ENCODE results near the gene CLCN7. TPM values are rescaled to one million over a fixed set of nuclear protein-coding genes. Genes with fewer than 3 reads are reported as not detected.

The CLCN7 gene
- total and polyA plus RNA-seq, 11 donors: 30.3 to 70.8 (median 33.6) TPM

DNA sequence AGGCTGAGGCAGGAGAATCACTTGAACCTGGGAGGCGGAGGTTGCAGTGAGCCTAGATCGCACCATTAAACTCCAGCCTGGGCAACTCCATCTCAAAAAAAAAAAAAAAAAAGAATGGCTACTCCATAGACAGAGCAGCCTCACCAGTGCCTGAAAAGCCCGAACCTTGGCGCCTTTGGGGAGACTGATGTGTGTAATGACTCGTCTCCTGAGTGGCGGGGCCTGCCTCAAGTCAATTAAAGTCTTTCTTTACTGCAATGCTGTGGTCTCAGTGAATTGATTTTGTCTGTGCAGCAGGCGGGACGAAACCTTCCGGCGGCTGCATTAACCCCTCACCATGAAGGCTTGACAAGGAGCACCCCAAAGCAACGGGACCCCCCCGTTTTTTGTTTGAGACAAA, 50.8 kb downstream of the CLCN7 start:
- ATAC-seq: no peak
- intact Hi-C loops (cut with DNase I): loop anchor here in 2 of 10 donors (5.0 to 10.0 kb wide), 5 partner anchors 48 to 283 kb away; partner anchors contain the start of genes CRAMP1 (in 1 of the 2), IFT140 (in 1 of the 2), MAPK8IP3 (in 1 of the 2) and TELO2 (in 1 of the 2)
- H3K4me3 ChIP-seq: no peak overlapping the region

DNA sequence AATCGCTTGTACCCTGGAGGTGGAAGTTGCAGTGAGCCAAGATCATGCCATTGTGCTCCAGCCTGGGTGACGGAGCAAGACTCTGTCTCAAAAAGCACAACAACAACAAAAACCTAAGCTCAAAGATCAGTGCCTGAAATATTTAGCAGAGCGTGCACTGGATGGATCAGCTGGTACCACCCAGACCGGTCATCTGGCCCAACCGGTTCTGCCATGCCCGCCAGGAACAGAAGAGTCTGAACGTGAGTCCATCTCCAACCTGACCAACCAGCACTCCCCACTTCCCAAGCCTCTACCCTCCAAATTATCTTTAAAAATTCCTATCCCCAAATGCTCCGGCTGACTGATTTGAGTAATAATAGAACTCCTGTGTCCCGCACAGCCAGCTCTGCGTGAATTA, 52.8 kb downstream of the CLCN7 start:
- no peaks in the 10 kb centered on the region for H3K9me3 ChIP-seq
- 86 to 96% (median 88%) methylated on average over 10 of the region's 10 CpGs for WGBS, 4 donors
- peaks cover 0 to 4% (median 0%) of the 10 kb centered on the region in 9 donors for H3K36me3 ChIP-seq
- DNase-seq: no peak
- no peak for ATAC-seq
- H3K4me1 ChIP-seq: peaks cover 4 to 26% (median 18%) of the 10 kb centered on the region in 12 donors
- intact Hi-C loops (cut with DNase I): loop anchor here in 2 of 10 donors (5.0 to 10.0 kb wide), 5 partner anchors 50 to 285 kb away; partner anchors contain the start of genes CRAMP1 (in 1 of the 2), IFT140 (in 1 of the 2), MAPK8IP3 (in 1 of the 2) and TELO2 (in 1 of the 2)
- no peak overlapping the region for H3K4me3 ChIP-seq
- TF ChIP-seq, protein P1, sequence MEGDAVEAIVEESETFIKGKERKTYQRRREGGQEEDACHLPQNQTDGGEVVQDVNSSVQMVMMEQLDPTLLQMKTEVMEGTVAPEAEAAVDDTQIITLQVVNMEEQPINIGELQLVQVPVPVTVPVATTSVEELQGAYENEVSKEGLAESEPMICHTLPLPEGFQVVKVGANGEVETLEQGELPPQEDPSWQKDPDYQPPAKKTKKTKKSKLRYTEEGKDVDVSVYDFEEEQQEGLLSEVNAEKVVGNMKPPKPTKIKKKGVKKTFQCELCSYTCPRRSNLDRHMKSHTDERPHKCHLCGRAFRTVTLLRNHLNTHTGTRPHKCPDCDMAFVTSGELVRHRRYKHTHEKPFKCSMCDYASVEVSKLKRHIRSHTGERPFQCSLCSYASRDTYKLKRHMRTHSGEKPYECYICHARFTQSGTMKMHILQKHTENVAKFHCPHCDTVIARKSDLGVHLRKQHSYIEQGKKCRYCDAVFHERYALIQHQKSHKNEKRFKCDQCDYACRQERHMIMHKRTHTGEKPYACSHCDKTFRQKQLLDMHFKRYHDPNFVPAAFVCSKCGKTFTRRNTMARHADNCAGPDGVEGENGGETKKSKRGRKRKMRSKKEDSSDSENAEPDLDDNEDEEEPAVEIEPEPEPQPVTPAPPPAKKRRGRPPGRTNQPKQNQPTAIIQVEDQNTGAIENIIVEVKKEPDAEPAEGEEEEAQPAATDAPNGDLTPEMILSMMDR (IDR thresholded peaks at IDR 0.05): no peak
- no peak for TF ChIP-seq POLR2A (IDR thresholded peaks at IDR 0.05)
- H3K27me3 ChIP-seq: no peaks in the 10 kb centered on the region
- peak overlapping the region in 7 of 12 donors; percentile 95 to 98 (median 98) for H3K27ac ChIP-seq

More for the DNA sequence above, 50.8 kb downstream of the CLCN7 start:
- no peak for DNase-seq
- Histone ChIP-seq H3K36me3 (no peaks in the 10 kb centered on the region), H3K4me1 (peaks cover 4 to 27% (median 17%) of the 10 kb centered on the region in 12 donors), H3K9me3 (no peaks in the 10 kb centered on the region), H3K27me3 (no peaks in the 10 kb centered on the region), H3K27ac (no peak overlapping the region)
- TF ChIP-seq, protein P1 (IDR thresholded peaks at IDR 0.05): no peak
- no peak for TF ChIP-seq POLR2A (IDR thresholded peaks at IDR 0.05)
- WGBS, 4 donors: 90 to 95% (median 93%) methylated on average over 12 of the region's 12 CpGs

DNA sequence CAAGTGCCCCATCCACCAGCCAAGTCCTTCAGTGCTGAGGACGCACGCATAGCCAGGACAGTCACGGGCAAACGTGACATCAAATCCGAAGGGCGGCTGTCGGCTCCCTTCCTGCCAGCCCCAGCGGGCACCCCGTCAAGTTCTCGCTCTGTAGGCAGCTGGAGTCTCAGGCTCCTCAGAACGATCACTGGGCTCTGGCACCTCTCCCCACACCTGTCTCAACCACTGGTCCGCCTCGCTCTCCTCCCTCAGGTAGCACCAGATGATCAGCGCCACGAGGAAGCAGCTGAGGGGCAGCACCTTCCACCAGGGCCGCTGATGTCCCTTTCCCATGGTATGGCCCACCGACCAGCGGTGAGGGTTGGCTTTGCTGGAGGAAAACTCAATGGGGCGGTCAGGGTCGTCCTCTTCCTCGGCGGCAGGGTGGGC, 54.7 kb downstream of the CLCN7 start:
- Histone ChIP-seq H3K9me3 (no peaks in the 10 kb centered on the region), H3K27me3 (no peaks in the 10 kb centered on the region), H3K4me1 (peaks cover 4 to 26% (median 18%) of the 10 kb centered on the region in 12 donors), H3K27ac (peak overlapping the region in 11 of 12 donors; percentile 61 to 99 (median 98)), H3K4me3 (peak overlapping the region; percentile 61 to 98 (median 88)), H3K36me3 (peaks cover 0 to 4% (median 0%) of the 10 kb centered on the region in 9 donors)
- no peak for TF ChIP-seq POLR2A (IDR thresholded peaks at IDR 0.05)
- TF ChIP-seq, protein P1 (IDR thresholded peaks at IDR 0.05): no peak
- ATAC-seq (peak in 2 of 4 donors; percentile 1 to 2), DNase-seq (peak in 2 of 5 donors; percentile 39 to 45)
- WGBS, 4 donors: 0 to 2% (median 1%) methylated on average over 9 to 22 of the region's 22 CpGs
- intact Hi-C loops (cut with DNase I): loop anchor here in 2 of 10 donors (5.0 to 10.0 kb wide), 5 partner anchors 52 to 287 kb away; partner anchors contain the start of genes CRAMP1 (in 1 of the 2), IFT140 (in 1 of the 2), MAPK8IP3 (in 1 of the 2) and TELO2 (in 1 of the 2)

DNA sequence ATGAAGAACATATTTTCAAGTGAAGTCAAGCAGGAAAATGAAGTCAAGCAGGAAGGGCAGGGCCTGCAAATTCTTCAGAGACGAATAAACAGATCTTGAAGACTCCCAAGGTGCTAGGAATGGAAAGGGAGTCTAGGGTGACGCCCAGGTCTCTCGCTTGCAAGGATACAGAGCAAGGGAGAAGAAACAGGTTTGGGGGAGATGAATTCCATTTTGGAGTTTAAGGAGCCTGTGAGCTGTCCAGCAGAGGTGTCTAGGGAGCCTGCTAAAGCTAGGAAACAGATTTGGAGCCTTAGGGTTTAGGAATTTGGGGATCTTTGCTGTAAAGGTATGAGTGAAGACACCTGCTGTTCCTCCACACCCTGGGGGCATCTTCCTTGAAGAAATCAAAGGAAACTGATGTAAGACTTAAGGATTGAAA, 58.3 kb downstream of the CLCN7 start:
- H3K36me3 ChIP-seq: peaks cover 0 to 13% (median 5%) of the 10 kb centered on the region in 9 donors
- no peak for DNase-seq
- 57 to 73% (median 64%) methylated on average over 3 of the region's 3 CpGs for WGBS, 4 donors
- intact Hi-C loops (cut with DNase I): loop anchor here in 2 of 10 donors (10.0 kb wide), 1 partner anchor 112 kb away; the partner anchor contains the start of gene UBE2I (in 2 of the 2)
- no peak for TF ChIP-seq POLR2A (IDR thresholded peaks at IDR 0.05)
- TF ChIP-seq, protein P1 (IDR thresholded peaks at IDR 0.05): no peak
- H3K4me1 ChIP-seq: peaks cover 6 to 37% (median 25%) of the 10 kb centered on the region in 12 donors
- no peaks in the 10 kb centered on the region for H3K27me3 ChIP-seq
- no peak overlapping the region for H3K4me3 ChIP-seq
- H3K27ac ChIP-seq: no peak overlapping the region
- no peaks in the 10 kb centered on the region for H3K9me3 ChIP-seq
- no peak for ATAC-seq

Measured in heart left ventricle (tissue), 16 donors.